ENCODE measurements around the gene FREM3.
"Not testable (repeated sequence)": the region's sequence is repeated elsewhere in the genome, so short reads cannot be mapped to it uniquely, and the experiment has no call there.

FREM3 gene

DNA sequence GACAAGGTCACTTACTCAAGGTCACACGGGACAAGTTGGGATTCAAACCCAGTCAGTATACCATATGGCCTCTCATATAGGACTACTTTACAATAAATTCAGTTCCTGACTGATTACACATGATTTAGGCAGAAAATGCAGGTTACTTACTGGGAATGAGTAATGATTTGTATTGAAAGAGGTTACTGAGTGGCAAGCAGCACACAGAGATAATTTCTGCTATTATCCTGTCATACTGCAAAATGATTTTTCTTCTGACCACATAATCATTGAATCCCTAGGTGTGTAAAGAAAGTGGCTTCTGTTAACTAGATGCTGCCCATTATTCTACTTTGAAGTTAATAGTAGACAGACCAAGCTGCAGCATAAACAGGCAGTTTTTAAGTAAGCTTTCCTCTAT, 8.2 kb downstream of the FREM3 start:
- Mint-ChIP-seq H3K27ac (no peak overlapping the region), H3K36me3 (ENCODE audit: low read depth) (no peaks in the 10 kb centered on the region), H3K4me3 (no peak overlapping the region), H3K9me3 (peaks cover 5% of the 10 kb centered on the region), H3K27me3 (ENCODE audit: low read depth) (peaks cover 25% of the 10 kb centered on the region), H3K4me1 (no peaks in the 10 kb centered on the region)
- TF ChIP-seq, protein P1, sequence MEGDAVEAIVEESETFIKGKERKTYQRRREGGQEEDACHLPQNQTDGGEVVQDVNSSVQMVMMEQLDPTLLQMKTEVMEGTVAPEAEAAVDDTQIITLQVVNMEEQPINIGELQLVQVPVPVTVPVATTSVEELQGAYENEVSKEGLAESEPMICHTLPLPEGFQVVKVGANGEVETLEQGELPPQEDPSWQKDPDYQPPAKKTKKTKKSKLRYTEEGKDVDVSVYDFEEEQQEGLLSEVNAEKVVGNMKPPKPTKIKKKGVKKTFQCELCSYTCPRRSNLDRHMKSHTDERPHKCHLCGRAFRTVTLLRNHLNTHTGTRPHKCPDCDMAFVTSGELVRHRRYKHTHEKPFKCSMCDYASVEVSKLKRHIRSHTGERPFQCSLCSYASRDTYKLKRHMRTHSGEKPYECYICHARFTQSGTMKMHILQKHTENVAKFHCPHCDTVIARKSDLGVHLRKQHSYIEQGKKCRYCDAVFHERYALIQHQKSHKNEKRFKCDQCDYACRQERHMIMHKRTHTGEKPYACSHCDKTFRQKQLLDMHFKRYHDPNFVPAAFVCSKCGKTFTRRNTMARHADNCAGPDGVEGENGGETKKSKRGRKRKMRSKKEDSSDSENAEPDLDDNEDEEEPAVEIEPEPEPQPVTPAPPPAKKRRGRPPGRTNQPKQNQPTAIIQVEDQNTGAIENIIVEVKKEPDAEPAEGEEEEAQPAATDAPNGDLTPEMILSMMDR (IDR thresholded peaks at IDR 0.05; ENCODE audit: unreplicated experiment in 3 of 3) = no peak

DNA sequence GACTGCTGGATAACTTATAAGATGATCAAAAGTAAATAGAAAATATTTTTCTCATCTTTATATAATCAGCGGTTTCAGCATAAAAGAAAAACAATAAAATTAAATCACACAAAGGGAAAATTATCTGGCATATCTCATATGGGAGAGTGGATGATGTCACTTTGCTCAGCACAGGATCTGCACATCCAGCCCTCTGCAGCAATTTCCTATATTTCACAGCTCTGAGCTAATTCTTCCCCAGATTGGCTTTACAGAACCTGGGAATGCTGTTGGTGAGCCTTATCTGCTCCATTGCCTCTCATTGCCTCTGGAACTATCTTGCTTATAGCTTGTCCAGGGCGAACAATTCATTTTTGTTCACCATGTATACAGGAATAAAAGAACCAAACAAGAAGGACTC, 21.0 kb downstream of the FREM3 start:
- Mint-ChIP-seq H3K36me3 (ENCODE audit: low read depth) (no peaks in the 10 kb centered on the region), H3K4me3 (no peak overlapping the region), H3K4me1 (no peaks in the 10 kb centered on the region), H3K9me3 (peaks cover 10% of the 10 kb centered on the region), H3K27me3 (ENCODE audit: low read depth) (no peaks in the 10 kb centered on the region), H3K27ac (no peak overlapping the region)
- TF ChIP-seq, protein P1 (IDR thresholded peaks at IDR 0.05; ENCODE audit: unreplicated experiment in 3 of 3) = no peak

DNA sequence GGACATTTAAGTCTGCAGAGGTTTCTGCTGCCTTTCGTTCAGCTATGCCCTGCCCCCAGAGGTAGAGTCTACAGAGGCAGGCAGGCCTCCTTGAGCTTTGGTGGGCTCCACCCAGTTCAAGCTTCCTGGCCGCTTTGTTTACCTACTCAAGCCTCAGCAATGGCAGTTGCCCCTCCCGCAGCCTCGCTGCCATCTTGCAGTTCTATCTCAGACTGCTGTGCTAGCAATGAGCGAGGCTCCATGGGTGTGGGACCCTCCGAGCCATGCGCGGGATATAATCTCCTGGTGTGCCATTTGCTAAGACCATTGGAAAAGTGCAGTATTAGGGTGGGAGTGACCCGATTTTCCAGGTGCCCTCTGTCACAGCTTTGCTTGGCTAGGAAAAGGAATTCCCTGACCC, 26.8 kb downstream of the FREM3 start:
- not testable (repeated sequence) for H3K9me3 Mint-ChIP-seq; H3K4me3 Mint-ChIP-seq; H3K4me1 Mint-ChIP-seq; H3K27me3 Mint-ChIP-seq (ENCODE audit: low read depth); H3K36me3 Mint-ChIP-seq (ENCODE audit: low read depth); H3K27ac Mint-ChIP-seq

DNA sequence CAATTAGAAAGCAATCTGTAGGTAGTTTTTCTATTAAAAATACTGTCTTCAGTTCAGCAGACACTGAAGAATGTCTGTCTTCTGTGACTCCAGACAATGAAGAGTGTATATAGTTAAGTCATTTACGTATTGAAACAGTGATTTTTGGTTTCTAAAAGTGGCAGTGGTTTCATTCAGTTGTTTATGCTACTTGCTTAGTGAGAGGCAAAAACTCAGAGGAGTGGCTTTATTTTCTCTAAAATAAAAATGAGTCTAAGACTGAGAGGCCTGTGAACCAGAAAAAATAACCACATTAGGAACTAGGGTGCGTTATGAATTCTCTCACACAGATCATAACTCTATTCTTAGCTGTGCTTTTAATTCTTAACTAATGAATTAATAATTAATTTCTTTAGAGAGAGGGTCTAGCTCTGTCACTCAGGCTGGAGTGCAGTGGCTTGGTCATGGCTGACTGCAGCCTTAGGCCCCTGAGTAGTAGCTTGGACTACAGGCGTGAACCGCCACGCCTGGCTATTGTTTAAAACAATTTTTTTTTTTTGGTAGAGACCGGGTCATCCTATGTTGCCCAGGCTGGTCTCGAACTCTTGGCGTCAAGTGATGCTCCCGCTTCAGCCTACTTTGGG, 31.4 kb downstream of the FREM3 start:
- TF ChIP-seq, protein P1 (IDR thresholded peaks at IDR 0.05; ENCODE audit: unreplicated experiment in 3 of 3) = no peak

DNA sequence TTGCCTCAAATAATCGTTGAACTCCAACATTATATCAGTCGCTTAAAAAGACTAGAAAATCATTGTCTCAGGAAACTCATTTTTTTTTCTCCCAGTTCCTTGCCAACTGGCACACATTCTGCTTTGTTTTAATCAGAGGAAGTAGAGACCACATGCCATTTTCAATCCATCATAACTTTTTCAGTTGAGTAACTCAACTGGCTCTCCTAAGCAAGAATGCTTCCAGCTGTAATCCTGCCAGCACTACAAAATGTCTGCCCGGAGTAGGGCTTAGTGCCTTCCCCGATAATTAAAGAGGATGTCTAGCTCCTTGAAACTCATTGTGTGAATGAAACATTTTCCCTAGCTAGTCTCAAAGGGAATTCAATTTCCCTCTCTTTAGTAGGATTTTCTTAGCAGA, 33.0 kb downstream of the FREM3 start:
- peaks cover 15% of the 10 kb centered on the region for H3K9me3 Mint-ChIP-seq
- TF ChIP-seq, protein P1 (IDR thresholded peaks at IDR 0.05; ENCODE audit: unreplicated experiment in 3 of 3) = no peak
- H3K27ac Mint-ChIP-seq = peak overlapping the region in 2 of 3 experiments; percentile 77 to 96
- peaks cover 23% of the 10 kb centered on the region for H3K4me1 Mint-ChIP-seq
- peaks cover 4% of the 10 kb centered on the region for H3K36me3 Mint-ChIP-seq (ENCODE audit: low read depth)
- H3K27me3 Mint-ChIP-seq (ENCODE audit: low read depth) = peaks cover 3% of the 10 kb centered on the region
- no peak overlapping the region for H3K4me3 Mint-ChIP-seq

More for the DNA sequence above, 31.4 kb downstream of the FREM3 start:
- Mint-ChIP-seq H3K4me1 (peaks cover 23% of the 10 kb centered on the region), H3K9me3 (peaks cover 4% of the 10 kb centered on the region), H3K36me3 (ENCODE audit: low read depth) (peaks cover 4% of the 10 kb centered on the region), H3K4me3 (no peak overlapping the region), H3K27ac (peak overlapping the region; percentile 94 to 97 (median 96)), H3K27me3 (ENCODE audit: low read depth) (peaks cover 3% of the 10 kb centered on the region)

DNA sequence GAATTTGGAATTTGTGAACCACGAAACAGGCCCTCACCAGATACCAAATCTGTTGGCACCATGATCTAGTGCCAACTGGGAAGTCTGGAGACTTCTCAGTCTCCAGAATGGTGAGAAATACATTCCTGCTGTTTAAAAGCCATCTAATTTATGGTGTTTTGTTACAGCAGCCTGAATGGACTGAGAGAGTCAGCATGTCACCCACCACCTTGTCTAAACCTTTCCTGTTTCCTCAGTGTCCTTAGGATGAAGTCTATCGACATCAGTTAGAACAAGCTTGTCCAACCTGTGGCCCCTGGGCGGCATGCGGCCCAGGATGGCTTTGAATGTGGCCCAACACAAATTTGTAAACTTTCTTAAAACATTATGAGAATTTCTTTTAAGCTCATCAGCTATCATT, 42.1 kb downstream of the FREM3 start:
- Mint-ChIP-seq H3K4me1 (no peaks in the 10 kb centered on the region), H3K27me3 (ENCODE audit: low read depth) (no peaks in the 10 kb centered on the region), H3K9me3 (peaks cover 13% of the 10 kb centered on the region), H3K36me3 (ENCODE audit: low read depth) (no peaks in the 10 kb centered on the region), H3K27ac (no peak overlapping the region), H3K4me3 (no peak overlapping the region)
- TF ChIP-seq, protein P1 (IDR thresholded peaks at IDR 0.05; ENCODE audit: unreplicated experiment in 3 of 3) = no peak
